GM18507 (cell line): ENCODE measurements around the gene EYA4.
"Not testable (repeated sequence)": the region's sequence is repeated elsewhere in the genome, so short reads cannot be mapped to it uniquely, and the experiment has no call there.

Experiments
- DNase-seq: peaks from one replicate; pipeline ENCODE4 v3.0.0; 2011; ENCODE audit warnings: low read depth; ENCODE audit not compliant: insufficient read length; ENCODE audit errors: extremely low spot score
- FAIRE-seq: peaks from 2 replicates; lab custom pipeline; 2011; peaks lifted over from hg19 to GRCh38; lab: Jason Lieb, UNC

Gene EYA4

DNA sequence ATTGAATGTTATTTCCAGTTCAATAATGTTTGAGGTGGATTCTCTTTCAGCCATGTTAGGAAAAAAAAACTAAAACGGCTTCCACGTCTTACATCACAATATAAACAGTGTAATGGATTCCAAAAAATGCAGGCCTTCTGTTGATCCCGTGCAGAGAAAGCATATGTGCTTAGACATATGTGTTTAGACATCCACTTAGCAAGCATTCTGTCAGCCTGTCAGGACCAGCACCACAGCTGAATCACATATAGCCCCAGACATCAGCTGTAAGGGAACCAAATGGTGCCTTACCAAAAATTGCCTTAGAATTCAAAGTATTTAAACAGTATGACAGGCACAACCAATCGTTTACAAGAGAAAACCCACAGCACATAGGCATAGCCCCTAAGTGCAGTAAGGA lies 304.9 kb downstream of the EYA4 start:
- no peak for DNase-seq
- FAIRE-seq, result no peak

DNA sequence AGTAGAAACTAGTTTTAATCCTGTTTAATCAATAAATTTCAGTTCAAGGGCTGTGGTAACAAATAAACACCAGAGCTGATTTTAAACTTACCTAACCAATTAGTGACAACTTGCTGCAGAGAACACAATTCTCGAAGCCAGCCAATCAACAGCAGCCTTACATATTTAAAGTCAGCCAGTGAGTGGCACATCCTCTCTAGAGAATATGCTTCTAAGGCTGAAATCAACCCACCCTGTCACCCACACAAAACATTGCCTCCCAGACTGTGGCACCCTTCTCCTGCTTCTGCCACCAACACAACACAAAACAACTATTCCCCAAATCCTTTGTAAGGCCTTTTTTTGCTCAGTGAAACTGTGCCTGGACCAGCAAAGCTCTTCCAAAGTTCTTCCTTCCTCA lies 306.0 kb downstream of the EYA4 start:
- DNase-seq, result no peak
- FAIRE-seq, result no peak

DNA sequence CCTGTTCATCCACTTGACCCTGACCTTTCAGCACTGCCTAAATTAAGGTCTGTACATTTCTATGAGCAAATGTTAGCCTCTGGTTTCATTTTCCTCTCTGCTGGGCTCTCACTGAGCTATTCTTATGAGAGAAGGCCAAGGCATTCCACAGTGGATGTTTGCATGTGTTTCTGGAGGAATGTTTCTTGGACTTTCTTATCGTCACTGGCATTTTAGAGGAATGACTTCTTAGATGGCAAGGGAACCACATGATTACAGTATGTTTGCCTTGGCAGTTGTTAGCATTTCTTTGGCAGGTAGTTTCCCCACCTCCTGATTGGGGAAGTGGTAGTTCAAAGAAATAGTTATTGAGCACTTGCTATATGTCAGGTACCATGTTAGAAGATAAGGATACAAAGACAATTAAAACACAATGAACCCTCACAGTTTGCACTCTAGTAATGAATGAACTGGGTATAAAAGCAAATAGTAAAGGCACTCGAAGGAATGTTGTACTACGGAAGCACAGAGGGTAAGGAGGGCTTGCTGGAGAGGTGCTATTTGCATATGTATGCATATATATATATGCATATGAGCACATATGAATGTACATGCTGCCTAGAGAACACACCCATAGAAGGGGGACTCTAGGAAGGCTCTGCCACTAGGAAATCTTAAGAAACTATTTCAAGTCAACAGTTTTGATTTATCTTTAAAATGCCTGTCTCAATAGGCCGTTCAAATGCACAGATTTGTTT lies 307.4 kb downstream of the EYA4 start:
- DNase-seq (no peak), FAIRE-seq (no peak)

DNA sequence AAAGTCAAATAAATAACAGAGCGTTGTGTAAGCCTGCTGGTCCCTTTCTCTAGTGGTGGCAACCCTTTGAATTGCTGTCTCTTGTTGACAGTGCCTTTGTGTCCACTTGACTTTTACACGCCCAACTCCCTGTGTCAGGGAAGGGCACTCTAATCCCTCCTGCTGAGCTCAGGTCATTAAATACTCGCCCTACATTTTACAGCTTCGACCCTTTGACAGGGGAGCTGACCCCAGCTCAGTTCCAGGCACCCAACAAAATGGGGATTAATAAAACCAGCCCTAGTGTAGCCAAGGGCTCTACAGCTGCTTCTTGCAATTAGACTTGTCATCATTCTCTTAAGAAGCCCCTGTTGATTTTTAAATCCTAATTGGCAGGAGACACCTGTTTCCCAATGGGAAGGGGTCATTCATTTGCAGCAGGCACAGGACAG lies 308.2 kb downstream of the EYA4 start:
- no peak for DNase-seq
- no peak for FAIRE-seq

DNA sequence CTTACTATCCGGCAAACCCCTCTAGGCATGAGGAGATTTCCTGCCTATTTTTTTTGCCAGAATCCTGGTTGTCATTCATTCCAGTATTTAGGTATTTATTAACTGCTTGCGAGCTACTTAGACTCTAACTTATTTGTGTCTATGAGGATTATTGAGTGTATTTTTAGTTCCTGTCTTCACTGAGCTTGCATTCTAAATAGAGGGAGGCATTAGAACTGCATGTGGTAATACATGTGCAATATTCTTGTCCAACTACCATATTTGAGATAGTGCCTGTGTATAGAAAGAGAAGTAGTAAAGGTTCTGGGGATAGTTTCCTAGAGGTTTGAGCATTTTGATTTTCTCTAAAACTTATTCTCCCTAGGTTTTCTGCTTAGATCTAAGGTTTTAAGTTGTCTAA lies 308.9 kb downstream of the EYA4 start:
- FAIRE-seq, result no peak

DNA sequence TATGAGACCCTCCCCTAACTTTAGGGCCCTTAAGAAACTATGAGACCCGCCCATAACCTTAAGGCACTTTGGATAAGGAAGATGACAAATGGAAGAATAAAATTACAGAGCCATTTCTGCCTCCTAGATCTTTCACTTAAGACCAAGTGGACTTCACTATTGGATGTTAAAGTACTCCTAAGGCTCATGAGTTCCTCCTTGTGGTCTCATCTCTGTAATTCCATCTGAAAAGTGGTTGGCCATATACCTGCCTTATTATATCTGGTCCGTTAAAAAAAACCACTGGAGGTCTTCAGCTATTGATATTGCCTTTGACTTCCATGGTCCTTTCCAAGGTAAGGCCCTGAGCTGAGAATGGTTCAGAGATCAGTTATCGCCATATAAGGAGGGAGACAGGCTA lies 310.3 kb downstream of the EYA4 start:
- DNase-seq (no peak), FAIRE-seq (no peak)

More for the DNA sequence above, 308.9 kb downstream of the EYA4 start:
- no peak for DNase-seq

DNA sequence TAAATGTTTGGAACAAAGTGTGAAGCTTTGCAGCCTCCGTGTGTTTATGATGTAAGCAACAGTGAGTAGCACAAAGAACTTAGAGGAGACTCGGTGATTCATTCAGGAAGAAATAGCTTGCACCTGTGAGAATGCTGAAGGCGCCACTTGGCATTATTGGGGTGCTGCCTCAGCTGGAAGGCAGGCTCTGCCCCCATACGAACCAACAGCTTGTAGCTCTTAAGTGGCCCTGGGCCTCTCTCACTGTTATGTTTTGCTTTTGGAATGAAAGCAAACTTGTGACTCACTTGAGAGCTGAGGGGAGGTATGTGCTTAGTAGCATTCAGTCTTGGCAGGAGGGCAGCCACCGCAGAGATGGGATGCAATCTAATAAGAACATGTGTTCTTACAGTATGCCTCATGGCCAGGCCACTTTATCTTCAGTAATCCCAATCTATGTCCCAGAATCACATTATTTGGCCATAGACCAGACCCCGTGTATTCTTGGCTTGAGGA lies 310.7 kb downstream of the EYA4 start:
- FAIRE-seq (no peak), DNase-seq (no peak)

DNA sequence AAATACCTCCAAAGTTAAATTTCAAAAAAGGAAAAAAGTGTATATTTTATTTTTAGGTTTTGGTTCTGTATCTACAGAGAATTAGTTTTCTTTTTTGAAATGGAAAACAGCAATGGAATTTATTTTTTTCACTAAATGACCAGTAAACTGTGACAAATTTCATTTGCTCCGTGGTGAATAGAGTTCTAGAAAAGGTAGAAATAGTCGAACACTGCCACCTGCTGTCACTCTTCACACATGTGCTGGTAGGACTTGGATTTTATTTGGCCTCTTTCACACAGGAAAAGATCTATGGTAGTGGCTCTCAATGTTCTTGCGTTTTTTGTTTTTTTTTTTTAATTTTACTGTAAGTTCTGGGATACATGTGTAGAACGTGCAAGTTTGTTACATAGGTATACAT lies 312.5 kb downstream of the EYA4 start:
- FAIRE-seq (peak; percentile 74), DNase-seq (no peak)

DNA sequence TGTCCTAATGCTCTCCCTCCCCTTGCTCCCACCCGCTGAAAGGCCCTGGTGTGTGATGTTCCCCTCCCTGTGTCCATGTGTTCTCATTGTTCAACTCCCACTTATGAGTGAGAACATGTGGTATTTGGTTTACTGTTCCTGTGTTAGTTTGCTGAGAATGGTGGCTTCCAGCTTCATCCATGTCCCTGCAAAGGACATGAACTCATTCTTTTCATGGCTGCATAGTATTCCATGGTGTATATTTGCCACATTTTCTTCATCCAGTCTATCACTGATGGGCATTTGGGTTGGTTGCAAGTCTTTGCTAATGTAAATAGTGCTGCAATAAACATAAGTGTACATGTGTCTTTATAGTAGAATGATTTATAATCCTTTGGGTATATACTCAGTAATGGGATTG lies 313.0 kb downstream of the EYA4 start:
- DNase-seq, FAIRE-seq: not testable (repeated sequence)

DNA sequence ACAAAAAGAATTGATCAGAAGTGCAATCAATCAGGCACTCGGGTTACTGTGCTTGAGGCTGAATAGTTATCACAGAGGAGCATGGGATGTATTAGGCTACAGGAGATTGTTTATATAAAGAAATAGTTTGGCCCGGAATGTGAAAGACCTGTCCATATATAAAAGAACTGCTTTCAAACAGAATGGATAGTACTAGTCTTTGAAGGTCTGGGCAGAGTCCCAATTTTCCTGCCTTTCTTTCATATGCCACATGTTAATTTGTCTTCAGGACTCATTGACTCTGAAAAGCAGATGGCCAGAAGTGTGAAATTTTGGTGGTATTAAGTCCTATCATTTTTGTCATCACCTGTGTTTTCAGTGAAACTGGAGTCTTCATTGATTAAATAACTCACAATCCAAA lies 314.5 kb downstream of the EYA4 start:
- DNase-seq, result no peak
- no peak for FAIRE-seq

DNA sequence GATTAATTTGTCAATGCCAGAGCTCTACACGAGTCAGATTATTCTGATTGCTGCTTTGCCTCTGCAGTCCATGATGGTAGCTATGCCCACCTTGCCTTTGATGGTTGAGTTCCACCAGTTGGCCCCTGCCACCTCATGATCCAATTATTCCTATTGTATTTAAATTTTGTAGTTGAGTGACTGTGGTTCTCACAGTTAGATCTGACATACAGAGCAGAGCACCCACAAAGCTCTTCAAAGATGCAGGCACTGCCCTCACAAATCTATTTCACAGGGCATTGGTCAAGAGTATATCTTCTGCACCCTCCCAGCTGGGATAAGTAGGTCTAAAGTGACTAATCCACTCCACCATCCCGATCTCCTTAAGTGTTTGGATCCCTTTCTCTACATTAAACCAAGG lies 318.8 kb downstream of the EYA4 start:
- FAIRE-seq (no peak), DNase-seq (no peak)

DNA sequence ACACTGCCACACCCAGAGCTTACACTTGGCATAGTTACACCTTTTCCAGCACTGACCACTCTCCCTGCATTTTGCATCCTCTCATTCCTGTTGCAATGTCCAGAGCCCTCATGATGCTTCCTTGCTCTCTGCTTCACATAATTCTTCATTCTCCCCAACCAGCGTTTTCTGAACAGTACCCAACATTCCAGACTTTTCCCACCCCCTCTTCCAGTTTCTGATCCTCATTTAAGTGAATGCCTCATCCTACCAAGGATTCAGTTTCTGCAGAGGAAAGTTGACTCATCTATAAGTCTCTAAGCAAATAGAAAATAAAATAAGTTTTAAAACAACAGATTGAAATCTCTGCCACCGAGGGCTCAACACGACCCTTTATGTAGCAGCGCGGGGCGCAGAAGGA lies 326.5 kb downstream of the EYA4 start:
- no peak for FAIRE-seq
- DNase-seq, result no peak

DNA sequence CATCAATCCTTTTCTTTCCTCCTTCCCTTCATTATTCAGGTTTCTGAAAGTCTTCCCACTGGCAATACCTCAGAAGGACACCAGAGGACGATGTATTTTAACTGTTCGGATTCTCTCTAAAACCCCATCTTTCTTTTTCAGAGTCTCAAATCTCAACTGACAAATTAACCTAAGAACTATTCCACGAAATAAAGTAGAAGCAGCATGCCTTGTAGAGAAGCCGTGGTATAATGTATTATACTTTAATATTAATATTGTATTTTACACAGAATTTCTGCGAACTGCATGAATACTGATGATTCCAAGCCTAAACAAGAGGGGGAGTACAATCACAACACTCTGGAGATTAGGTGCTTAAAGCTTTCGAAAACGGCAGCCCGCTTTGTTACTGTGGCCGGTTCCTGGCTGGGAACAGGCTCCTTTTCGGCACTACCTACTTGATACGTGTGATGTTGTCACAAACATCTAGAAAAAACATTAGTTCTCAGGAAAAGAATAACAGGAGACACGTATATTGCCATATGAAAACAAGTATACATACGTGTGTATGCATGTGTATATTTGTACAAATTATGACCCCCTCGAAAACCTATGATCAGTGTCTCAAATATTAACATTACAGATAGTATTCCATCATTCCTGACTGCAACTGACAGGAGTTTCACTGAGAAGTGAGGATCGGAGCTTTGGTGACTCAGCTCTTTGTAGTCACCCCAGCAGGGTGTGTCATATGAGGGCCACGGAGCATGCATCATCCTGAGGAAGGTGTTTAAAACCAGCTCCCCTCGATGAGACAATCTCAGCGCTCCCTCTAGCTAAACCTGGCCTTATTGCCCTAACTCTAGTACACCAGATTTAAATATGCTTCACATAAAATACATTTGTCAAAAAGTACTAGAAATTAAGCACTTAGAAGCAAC lies 328.1 kb downstream of the EYA4 start:
- FAIRE-seq, result peak; percentile 69

DNA sequence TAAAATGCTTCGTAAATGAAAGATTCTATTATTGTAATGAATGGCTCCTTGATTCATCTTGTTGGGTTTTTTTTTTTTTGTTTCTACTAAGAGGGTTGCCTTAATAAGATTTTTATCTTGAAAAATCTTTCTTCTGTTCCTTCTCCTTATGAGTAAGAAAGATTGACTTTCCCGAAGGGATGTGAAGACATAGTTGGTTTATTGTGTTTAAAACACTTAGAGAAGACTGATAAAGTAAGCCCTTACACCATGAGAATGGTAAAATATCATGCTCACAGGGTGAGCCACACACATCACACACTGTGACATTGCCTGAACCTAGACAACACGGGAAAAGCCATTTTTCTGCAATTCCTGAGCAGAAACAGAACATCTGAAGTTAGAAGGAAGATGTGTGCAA lies 330.5 kb downstream of the EYA4 start:
- FAIRE-seq (no peak), DNase-seq (no peak)

More for the DNA sequence above, 328.1 kb downstream of the EYA4 start:
- no peak for DNase-seq

DNA sequence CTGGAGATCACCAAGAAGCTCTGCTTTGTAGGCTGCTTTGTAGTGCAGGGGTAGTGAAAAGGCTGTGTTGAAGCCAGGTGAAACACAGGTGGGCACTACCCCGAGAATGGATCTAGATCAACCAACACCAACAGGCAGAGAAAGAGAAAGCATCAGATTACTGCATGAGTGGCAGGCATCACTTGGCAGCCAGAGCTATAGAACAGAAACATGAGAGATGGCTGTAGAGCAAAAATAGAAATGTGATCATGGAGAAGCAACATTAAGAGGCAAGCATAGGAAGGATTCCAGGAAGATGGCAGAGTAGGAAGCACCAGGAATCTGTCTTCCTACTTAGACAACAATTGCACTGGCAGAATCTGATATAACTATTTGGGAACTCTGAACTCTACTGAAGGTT lies 336.7 kb downstream of the EYA4 start:
- DNase-seq (no peak), FAIRE-seq (no peak)
